ENCODE data around the gene RAPGEF4.

RAPGEF4 gene

GRCh38 chr2:173048897-173049661 is 313.4 kb downstream of the RAPGEF4 start:
- H3K36me3 Mint-ChIP-seq (ENCODE audit: insufficient read depth), result no peaks in the 10 kb centered on the region
- H3K27me3 Mint-ChIP-seq, result peaks cover 5 to 18% of the 10 kb centered on the region in 2 donors
- H3K4me1 Mint-ChIP-seq (ENCODE audit: low read depth in 2 of 2), result no peaks in the 10 kb centered on the region
- no peaks in the 10 kb centered on the region for H3K9me3 Mint-ChIP-seq
- no peak overlapping the region for H3K27ac Mint-ChIP-seq
- H3K4me3 Mint-ChIP-seq, result no peak overlapping the region
- DNase-seq, result no peak
- ATAC-seq (replicated peaks), result no peak

- H3K36me3 Mint-ChIP-seq (ENCODE audit: insufficient read depth), result no peaks in the 10 kb centered on the region
- no peaks in the 10 kb centered on the region for H3K9me3 Mint-ChIP-seq
- H3K27me3 Mint-ChIP-seq, result peaks cover 5 to 21% of the 10 kb centered on the region in 2 donors
- no peaks in the 10 kb centered on the region for H3K4me1 Mint-ChIP-seq (ENCODE audit: low read depth in 2 of 2)
- H3K27ac Mint-ChIP-seq, result no peak overlapping the region
- ATAC-seq (replicated peaks) (no peak), DNase-seq (no peak)
- no peak overlapping the region for H3K4me3 Mint-ChIP-seq
These were observed 314.2 kb downstream of the RAPGEF4 start for GRCh38 chr2:173049831-173050230.

GRCh38 chr2:173050684-173051083 is 315.0 kb downstream of the RAPGEF4 start:
- no peaks in the 10 kb centered on the region for H3K36me3 Mint-ChIP-seq (ENCODE audit: insufficient read depth)
- no peaks in the 10 kb centered on the region for H3K4me1 Mint-ChIP-seq (ENCODE audit: low read depth in 2 of 2)
- no peak overlapping the region for H3K4me3 Mint-ChIP-seq
- H3K27me3 Mint-ChIP-seq, result peaks cover 5 to 27% of the 10 kb centered on the region in 2 donors
- no peak overlapping the region for H3K27ac Mint-ChIP-seq
- ATAC-seq (replicated peaks) (no peak), DNase-seq (no peak)
- no peaks in the 10 kb centered on the region for H3K9me3 Mint-ChIP-seq

GRCh38 chr2:173051463-173052215 is 316.0 kb downstream of the RAPGEF4 start:
- DNase-seq, result no peak
- no peak overlapping the region for H3K27ac Mint-ChIP-seq
- no peak for ATAC-seq (replicated peaks)
- no peaks in the 10 kb centered on the region for H3K36me3 Mint-ChIP-seq (ENCODE audit: insufficient read depth)
- no peaks in the 10 kb centered on the region for H3K4me1 Mint-ChIP-seq (ENCODE audit: low read depth in 2 of 2)
- peaks cover 5 to 31% of the 10 kb centered on the region in 2 donors for H3K27me3 Mint-ChIP-seq
- no peak overlapping the region for H3K4me3 Mint-ChIP-seq
- no peaks in the 10 kb centered on the region for H3K9me3 Mint-ChIP-seq

- H3K27me3 Mint-ChIP-seq, result peaks cover 15 to 46% of the 10 kb centered on the region in 2 donors
- DNase-seq (no peak), ATAC-seq (replicated peaks) (no peak)
- no peak overlapping the region for H3K4me3 Mint-ChIP-seq
- no peaks in the 10 kb centered on the region for H3K36me3 Mint-ChIP-seq (ENCODE audit: insufficient read depth)
- no peaks in the 10 kb centered on the region for H3K9me3 Mint-ChIP-seq
- no peak overlapping the region for H3K27ac Mint-ChIP-seq
- no peaks in the 10 kb centered on the region for H3K4me1 Mint-ChIP-seq (ENCODE audit: low read depth in 2 of 2)
These were observed 317.5 kb downstream of the RAPGEF4 start for GRCh38 chr2:173053043-173053699.

- DNase-seq (no peak), ATAC-seq (replicated peaks) (no peak)
- Mint-ChIP-seq H3K4me1 (ENCODE audit: low read depth in 2 of 2) (no peaks in the 10 kb centered on the region), H3K27me3 (peaks cover 15 to 52% of the 10 kb centered on the region in 2 donors), H3K36me3 (ENCODE audit: insufficient read depth) (no peaks in the 10 kb centered on the region), H3K9me3 (no peaks in the 10 kb centered on the region), H3K27ac (no peak overlapping the region), H3K4me3 (no peak overlapping the region)
These were observed 318.8 kb downstream of the RAPGEF4 start for GRCh38 chr2:173054466-173054865.

GRCh38 chr2:173056705-173057364 is 321.2 kb downstream of the RAPGEF4 start:
- ATAC-seq (replicated peaks) (no peak), DNase-seq (no peak)
- Mint-ChIP-seq H3K4me1 (ENCODE audit: low read depth in 2 of 2) (no peaks in the 10 kb centered on the region), H3K9me3 (no peaks in the 10 kb centered on the region), H3K4me3 (no peak overlapping the region), H3K36me3 (ENCODE audit: insufficient read depth) (no peaks in the 10 kb centered on the region), H3K27ac (no peak overlapping the region), H3K27me3 (peaks cover 10 to 40% of the 10 kb centered on the region in 2 donors)

GRCh38 chr2:173058097-173058496 is 322.5 kb downstream of the RAPGEF4 start:
- no peak for ATAC-seq (replicated peaks)
- Mint-ChIP-seq H3K9me3 (no peaks in the 10 kb centered on the region), H3K36me3 (ENCODE audit: insufficient read depth) (no peaks in the 10 kb centered on the region), H3K27me3 (peaks cover 10 to 46% of the 10 kb centered on the region in 2 donors), H3K27ac (no peak overlapping the region), H3K4me3 (no peak overlapping the region), H3K4me1 (ENCODE audit: low read depth in 2 of 2) (no peaks in the 10 kb centered on the region)
- DNase-seq, result no peak

- Mint-ChIP-seq H3K27me3 (peaks cover 10 to 42% of the 10 kb centered on the region in 2 donors), H3K4me3 (no peak overlapping the region), H3K9me3 (no peaks in the 10 kb centered on the region), H3K36me3 (ENCODE audit: insufficient read depth) (no peaks in the 10 kb centered on the region), H3K27ac (no peak overlapping the region), H3K4me1 (ENCODE audit: low read depth in 2 of 2) (no peaks in the 10 kb centered on the region)
- ATAC-seq (replicated peaks) (no peak), DNase-seq (no peak)
These were observed 323.0 kb downstream of the RAPGEF4 start for GRCh38 chr2:173058673-173059072.

- Mint-ChIP-seq H3K4me1 (ENCODE audit: low read depth in 2 of 2) (no peaks in the 10 kb centered on the region), H3K27me3 (peaks cover 10 to 46% of the 10 kb centered on the region in 2 donors), H3K36me3 (ENCODE audit: insufficient read depth) (no peaks in the 10 kb centered on the region), H3K9me3 (no peaks in the 10 kb centered on the region), H3K4me3 (no peak overlapping the region), H3K27ac (no peak overlapping the region)
- DNase-seq (no peak), ATAC-seq (replicated peaks) (no peak)
These were observed 323.6 kb downstream of the RAPGEF4 start for GRCh38 chr2:173059292-173059691.

GRCh38 chr2:173059971-173060461 is 324.4 kb downstream of the RAPGEF4 start:
- H3K27me3 Mint-ChIP-seq, result peaks cover 10 to 49% of the 10 kb centered on the region in 2 donors
- no peak for ATAC-seq (replicated peaks)
- H3K9me3 Mint-ChIP-seq, result no peaks in the 10 kb centered on the region
- H3K4me3 Mint-ChIP-seq, result no peak overlapping the region
- no peaks in the 10 kb centered on the region for H3K4me1 Mint-ChIP-seq (ENCODE audit: low read depth in 2 of 2)
- no peaks in the 10 kb centered on the region for H3K36me3 Mint-ChIP-seq (ENCODE audit: insufficient read depth)
- DNase-seq, result no peak
- no peak overlapping the region for H3K27ac Mint-ChIP-seq

GRCh38 chr2:173062801-173063200 is 327.2 kb downstream of the RAPGEF4 start:
- H3K27me3 Mint-ChIP-seq, result peaks cover 16 to 44% of the 10 kb centered on the region in 2 donors
- H3K4me3 Mint-ChIP-seq, result no peak overlapping the region
- no peaks in the 10 kb centered on the region for H3K36me3 Mint-ChIP-seq (ENCODE audit: insufficient read depth)
- DNase-seq (no peak), ATAC-seq (replicated peaks) (no peak)
- no peaks in the 10 kb centered on the region for H3K9me3 Mint-ChIP-seq
- no peaks in the 10 kb centered on the region for H3K4me1 Mint-ChIP-seq (ENCODE audit: low read depth in 2 of 2)
- H3K27ac Mint-ChIP-seq, result no peak overlapping the region

- Mint-ChIP-seq H3K4me1 (ENCODE audit: low read depth in 2 of 2) (no peaks in the 10 kb centered on the region), H3K9me3 (no peaks in the 10 kb centered on the region), H3K27ac (no peak overlapping the region), H3K36me3 (ENCODE audit: insufficient read depth) (no peaks in the 10 kb centered on the region), H3K4me3 (no peak overlapping the region), H3K27me3 (peaks cover 23 to 36% of the 10 kb centered on the region in 2 donors)
- ATAC-seq (replicated peaks), result no peak
- DNase-seq, result no peak
These were observed 328.6 kb downstream of the RAPGEF4 start for GRCh38 chr2:173064151-173064805.
